Measurements from ENCODE around the gene STAM. TPM values are rescaled to one million over a fixed set of nuclear protein-coding genes. Genes with fewer than 3 reads are reported as not detected.
"Not testable (repeated sequence)": the region's sequence is repeated elsewhere in the genome, so short reads cannot be mapped to it uniquely, and the experiment has no call there.

Gene STAM
- total and polyA plus RNA-seq, 2 donors (not counting 3 experiments of a cell fraction or from before 2014, with no cell fraction given) = 17.7 to 20.0 TPM

DNA sequence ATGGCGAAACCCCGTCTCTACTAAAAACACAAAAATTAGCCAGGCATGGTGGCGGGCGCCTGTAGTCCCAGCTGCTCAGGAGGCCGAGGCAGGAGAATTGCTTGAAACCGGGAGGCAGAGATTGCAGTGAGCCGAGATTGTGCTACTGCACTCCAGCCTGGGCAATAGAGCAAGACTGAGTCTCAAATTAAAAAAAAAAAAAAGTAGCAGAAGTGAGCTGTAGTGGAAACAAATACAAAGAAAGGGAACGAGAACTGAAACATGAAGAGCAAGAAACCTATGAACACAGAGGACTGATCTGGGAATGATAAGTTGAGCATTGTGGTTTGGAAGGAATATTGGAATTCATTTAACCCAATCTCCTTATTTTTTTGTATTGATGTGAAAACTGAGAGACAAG is 11.4 kb upstream of the STAM start:
- POLR2A ChIA-PET = interaction anchor here (1.6 kb wide), 1 partner anchor 11 kb away, joined by 4 read pairs; the partner anchor contains the start of gene STAM
- H3K36me3 ChIP-seq (ENCODE audit: control insufficient read depth in 2 of 2, extremely low read depth in 1 of 2, insufficient read depth in 2 of 2, low read length in 2 of 2); dilution Hi-C loops (cut with MboI; ENCODE audit: extremely low pct_ligation_motif_present, low sequenced_read_pairs): not testable (repeated sequence)

DNA sequence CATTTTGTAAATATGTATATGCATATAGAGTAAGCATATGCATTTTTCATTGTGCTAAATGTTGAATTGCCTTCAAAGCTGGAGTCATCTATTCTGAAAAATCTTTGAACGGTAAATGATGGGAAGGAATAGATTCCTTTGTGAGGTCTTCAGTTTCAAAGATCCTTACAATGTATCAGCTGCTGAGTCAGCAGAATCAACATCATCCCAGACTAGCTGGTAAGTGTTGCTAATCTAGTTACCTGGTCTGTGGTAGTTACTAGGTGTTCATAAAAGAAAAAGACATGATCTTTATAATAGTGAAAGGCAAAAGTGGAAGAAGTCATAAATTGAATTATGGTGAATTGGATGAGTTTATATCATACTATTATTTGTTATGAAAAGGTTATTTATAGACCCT is 10.6 kb upstream of the STAM start:
- DNase-seq (ENCODE audit: low read depth, low spot score) (no peak), FAIRE-seq (no peak)
- no TSS peak for BruUV-seq (replicated peaks)
- intact Hi-C loops (cut with micrococcal nuclease) (no loop called here), dilution Hi-C loops (cut with MboI; ENCODE audit: extremely low pct_ligation_motif_present, low sequenced_read_pairs) (no loop called here)
- ChIA-PET CTCF (interaction anchor here (1.1 to 1.7 kb wide), 4 partner anchors 10 to 16 kb away, joined by 3 to 5 read pairs (median 4); partner anchors contain the start of genes HACD1 and STAM), POLR2A (interaction anchor here (1.6 kb wide), 1 partner anchor 10 kb away, joined by 4 read pairs; the partner anchor contains the start of gene STAM)
- Histone ChIP-seq H3K9me3 (replicated peaks; ENCODE audit: control insufficient read depth, insufficient read depth, low read length) (no peaks in the 10 kb centered on the region), H4K20me1 (replicated peaks; ENCODE audit: control insufficient read depth, extremely low read depth, insufficient read depth, low read length) (no peaks in the 10 kb centered on the region), H3K79me2 (ENCODE audit: control insufficient read depth, insufficient read depth, low read length) (no peaks in the 10 kb centered on the region), H3K27me3 (ENCODE audit: control insufficient read depth in 2 of 2, insufficient read depth in 2 of 2, low read length in 2 of 2) (no peaks in the 10 kb centered on the region), H3K9me1 (replicated peaks; ENCODE audit: control insufficient read depth, extremely low read depth, insufficient read depth, low read length) (no peaks in the 10 kb centered on the region), H3K4me1 (ENCODE audit: control insufficient read depth, extremely low read depth, insufficient read depth, low read length) (no peaks in the 10 kb centered on the region), H3K4me3 (replicated peaks in 1 of 3; ENCODE audit: insufficient read depth in 1 of 3, low read depth in 1 of 3, low read length in 3 of 3) (no peak overlapping the region), H3K4me2 (ENCODE audit: insufficient read depth, low read length) (no peak overlapping the region), H3K9ac (replicated peaks; ENCODE audit: extremely low read depth, insufficient read depth, low read length) (no peak overlapping the region), H2AFZ (ENCODE audit: low read depth, low read length) (no peak overlapping the region), H3K36me3 (ENCODE audit: control insufficient read depth in 2 of 2, extremely low read depth in 1 of 2, insufficient read depth in 2 of 2, low read length in 2 of 2) (no peaks in the 10 kb centered on the region), H3K27ac (ENCODE audit: insufficient read depth, low read depth, low read length) (no peak overlapping the region)
- TF ChIP-seq POLR2A (IDR thresholded peaks at IDR 0.05; ENCODE audit: low read depth, low read length) (no peak), GATA2 (IDR thresholded peaks at IDR 0.05; ENCODE audit: insufficient read depth, insufficient read length, low read depth, low read length) (no peak), MYC (IDR thresholded peaks at IDR 0.05; ENCODE audit: low read depth, low read length) (no peak), JUN (IDR thresholded peaks at IDR 0.05; ENCODE audit: borderline replicate concordance, insufficient read depth, insufficient read length, low read depth) (no peak), POLR2AphosphoS5 (IDR thresholded peaks at IDR 0.05; ENCODE audit: insufficient read depth, low read depth, low read length) (no peak)
- TF ChIP-seq, protein P1, sequence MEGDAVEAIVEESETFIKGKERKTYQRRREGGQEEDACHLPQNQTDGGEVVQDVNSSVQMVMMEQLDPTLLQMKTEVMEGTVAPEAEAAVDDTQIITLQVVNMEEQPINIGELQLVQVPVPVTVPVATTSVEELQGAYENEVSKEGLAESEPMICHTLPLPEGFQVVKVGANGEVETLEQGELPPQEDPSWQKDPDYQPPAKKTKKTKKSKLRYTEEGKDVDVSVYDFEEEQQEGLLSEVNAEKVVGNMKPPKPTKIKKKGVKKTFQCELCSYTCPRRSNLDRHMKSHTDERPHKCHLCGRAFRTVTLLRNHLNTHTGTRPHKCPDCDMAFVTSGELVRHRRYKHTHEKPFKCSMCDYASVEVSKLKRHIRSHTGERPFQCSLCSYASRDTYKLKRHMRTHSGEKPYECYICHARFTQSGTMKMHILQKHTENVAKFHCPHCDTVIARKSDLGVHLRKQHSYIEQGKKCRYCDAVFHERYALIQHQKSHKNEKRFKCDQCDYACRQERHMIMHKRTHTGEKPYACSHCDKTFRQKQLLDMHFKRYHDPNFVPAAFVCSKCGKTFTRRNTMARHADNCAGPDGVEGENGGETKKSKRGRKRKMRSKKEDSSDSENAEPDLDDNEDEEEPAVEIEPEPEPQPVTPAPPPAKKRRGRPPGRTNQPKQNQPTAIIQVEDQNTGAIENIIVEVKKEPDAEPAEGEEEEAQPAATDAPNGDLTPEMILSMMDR (IDR thresholded peaks at IDR 0.05; ENCODE audit: extremely low read depth in 1 of 2, insufficient read depth in 1 of 2, low read depth in 1 of 2, low read length in 2 of 2) = no peak
- TF ChIP-seq, protein P2, sequence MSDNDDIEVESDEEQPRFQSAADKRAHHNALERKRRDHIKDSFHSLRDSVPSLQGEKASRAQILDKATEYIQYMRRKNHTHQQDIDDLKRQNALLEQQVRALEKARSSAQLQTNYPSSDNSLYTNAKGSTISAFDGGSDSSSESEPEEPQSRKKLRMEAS (IDR thresholded peaks at IDR 0.05; ENCODE audit: insufficient read depth, insufficient read length) = no peak

More for the DNA sequence above, 11.4 kb upstream of the STAM start:
- H3K4me1 ChIP-seq (ENCODE audit: control insufficient read depth, extremely low read depth, insufficient read depth, low read length); H3K27me3 ChIP-seq (ENCODE audit: control insufficient read depth in 2 of 2, insufficient read depth in 2 of 2, low read length in 2 of 2); intact Hi-C loops (cut with micrococcal nuclease); H3K27ac ChIP-seq (ENCODE audit: insufficient read depth, low read depth, low read length); H3K9ac ChIP-seq (replicated peaks; ENCODE audit: extremely low read depth, insufficient read depth, low read length); BruUV-seq (replicated peaks); H2AFZ ChIP-seq (ENCODE audit: low read depth, low read length); H4K20me1 ChIP-seq (replicated peaks; ENCODE audit: control insufficient read depth, extremely low read depth, insufficient read depth, low read length); H3K4me2 ChIP-seq (ENCODE audit: insufficient read depth, low read length); FAIRE-seq; H3K4me3 ChIP-seq (replicated peaks in 1 of 3; ENCODE audit: insufficient read depth in 1 of 3, low read depth in 1 of 3, low read length in 3 of 3); H3K79me2 ChIP-seq (ENCODE audit: control insufficient read depth, insufficient read depth, low read length); H3K9me1 ChIP-seq (replicated peaks; ENCODE audit: control insufficient read depth, extremely low read depth, insufficient read depth, low read length); DNase-seq (ENCODE audit: low read depth, low spot score); H3K9me3 ChIP-seq (replicated peaks; ENCODE audit: control insufficient read depth, insufficient read depth, low read length): not testable (repeated sequence)
- CTCF ChIA-PET = interaction anchor here (0.8 to 1.7 kb wide), 3 partner anchors 10 to 15 kb away, joined by 3 to 4 read pairs (median 4); partner anchors contain the start of genes HACD1 and STAM
